M059J (cell line): ENCODE measurements around the gene DEDD. TPM values are rescaled to one million over a fixed set of nuclear protein-coding genes. Genes with fewer than 3 reads are reported as not detected.
A peak's percentile ranks its signal among the peaks of the same experiment; 100 is the strongest.

ENCODE experiments used
- DNase-seq: peaks from one replicate; pipeline ENCODE4 v3.0.0-alpha.2; 2012; ENCODE audit warnings: low read depth
- total RNA-seq: library from RNA; depleted of rRNA; stranded (reverse); fragments of >200 nt; shearing (Covaris generic); gene quantifications from 2 replicates; pipeline ENCODE4 v1.2.3, GENCODE V29; 2014

Gene DEDD
- total RNA-seq, 1 experiment from 2014 or later = 34.0 TPM

GRCh38 chr1:161092621-161093028 is 39.8 kb downstream of the DEDD start:
- peak; percentile 64 for DNase-seq

- DNase-seq = no peak
Measured at GRCh38 chr1:161091796-161092507, 40.5 kb downstream of the DEDD start.

- DNase-seq = no peak
Measured at GRCh38 chr1:161091093-161091492, 41.4 kb downstream of the DEDD start.

- DNase-seq = no peak
Measured at GRCh38 chr1:161090617-161091016, 41.9 kb downstream of the DEDD start.

GRCh38 chr1:161089938-161090337 is 42.5 kb downstream of the DEDD start:
- no peak for DNase-seq

GRCh38 chr1:161089251-161089924 is 43.1 kb downstream of the DEDD start, which contains the start of gene NECTIN4:
NECTIN4 (minus strand) TSS chr1:161089558; CDS start chr1:161089296, 262 bp downstream.
- no peak for DNase-seq

- DNase-seq = peak; percentile 53
Measured at GRCh38 chr1:161088587-161089110, 43.8 kb downstream of the DEDD start.

- DNase-seq = no peak
Measured at GRCh38 chr1:161086457-161086856, 46.0 kb downstream of the DEDD start.

GRCh38 chr1:161085165-161085564 is 47.3 kb downstream of the DEDD start:
- peak; percentile 37 for DNase-seq

GRCh38 chr1:161084597-161084988 is 47.9 kb downstream of the DEDD start:
- DNase-seq = no peak

- DNase-seq = no peak
Measured at GRCh38 chr1:161083748-161084596, 48.5 kb downstream of the DEDD start.

GRCh38 chr1:161082996-161083747 is 49.3 kb downstream of the DEDD start:
- peak; percentile 94 for DNase-seq

GRCh38 chr1:161082483-161082882 is 50.0 kb downstream of the DEDD start:
- no peak for DNase-seq

- no peak for DNase-seq
Measured at GRCh38 chr1:161081519-161081918, 50.9 kb downstream of the DEDD start.

- no peak for DNase-seq
Measured at GRCh38 chr1:161080441-161081405, 51.7 kb downstream of the DEDD start.

- no peak for DNase-seq
Measured at GRCh38 chr1:161079436-161080110, 52.9 kb downstream of the DEDD start.

- DNase-seq = no peak
Measured at GRCh38 chr1:161077426-161077825, 55.0 kb downstream of the DEDD start.

- no peak for DNase-seq
Measured at GRCh38 chr1:161076410-161076809, 56.1 kb downstream of the DEDD start.

GRCh38 chr1:161074676-161075368 is 57.6 kb downstream of the DEDD start:
- DNase-seq = no peak
